ENCODE data around the gene DUSP21. TPM values are rescaled to one million over a fixed set of nuclear protein-coding genes. Genes with fewer than 3 reads are reported as not detected.
"Not testable (repeated sequence)": the region's sequence is repeated elsewhere in the genome, so short reads cannot be mapped to it uniquely, and the experiment has no call there.

Gene DUSP21
- polyA plus RNA-seq (ENCODE audit: insufficient read length in 3 of 3): not detected

DNA sequence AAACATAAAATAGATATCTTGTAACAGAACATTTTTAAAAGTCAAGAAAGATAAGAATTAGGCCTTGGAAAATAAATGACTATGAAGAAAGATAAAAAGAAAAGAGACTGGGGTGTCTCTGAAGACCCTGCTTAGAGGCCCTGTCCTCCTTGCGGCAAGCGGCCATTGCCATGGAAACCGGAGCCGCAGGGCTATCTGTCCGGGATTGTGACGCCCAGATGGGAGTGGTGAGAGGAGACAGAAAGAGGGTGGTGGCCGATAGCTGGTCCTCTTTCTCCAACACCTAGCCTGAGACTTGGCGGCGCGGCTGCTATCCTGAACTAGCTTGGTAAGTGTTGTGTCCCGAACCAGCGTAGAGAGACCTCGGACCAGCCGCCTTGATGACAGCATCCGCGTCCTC lies at the start of gene DUSP21:
Gene DUSP21 (plus strand): TSS at position 269 of the 400 bp plus-strand sequence. CDS start 112 bp downstream, at position 381.
- DNase-seq (ENCODE audit: low read depth in 3 of 3, low spot score in 2 of 3): no peak

DNA sequence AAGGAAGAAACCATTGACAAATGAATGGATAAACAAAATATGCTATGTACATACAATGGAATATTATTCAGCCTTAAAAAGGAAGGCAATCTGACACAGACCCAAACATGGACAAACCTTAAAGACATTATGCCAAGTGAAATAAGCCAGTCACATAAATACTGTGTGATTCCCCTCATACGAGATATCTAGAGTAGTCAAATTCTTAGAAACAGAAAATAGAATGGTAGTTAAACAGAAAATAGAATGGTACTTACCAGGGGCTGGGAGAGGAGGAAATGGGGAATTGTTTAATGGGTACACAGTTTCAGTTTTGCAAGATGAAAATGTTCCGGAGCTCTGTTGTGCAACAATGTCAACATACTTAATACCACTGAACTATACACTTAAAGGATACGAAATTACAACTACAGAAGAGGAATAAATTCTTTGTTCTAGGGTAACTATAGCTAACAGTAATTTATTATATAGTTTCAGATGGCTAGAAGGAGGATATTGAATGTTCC lies 47.8 kb upstream of the DUSP21 start:
- no peak for DNase-seq (ENCODE audit: low read depth in 3 of 3, low spot score in 2 of 3)

DNA sequence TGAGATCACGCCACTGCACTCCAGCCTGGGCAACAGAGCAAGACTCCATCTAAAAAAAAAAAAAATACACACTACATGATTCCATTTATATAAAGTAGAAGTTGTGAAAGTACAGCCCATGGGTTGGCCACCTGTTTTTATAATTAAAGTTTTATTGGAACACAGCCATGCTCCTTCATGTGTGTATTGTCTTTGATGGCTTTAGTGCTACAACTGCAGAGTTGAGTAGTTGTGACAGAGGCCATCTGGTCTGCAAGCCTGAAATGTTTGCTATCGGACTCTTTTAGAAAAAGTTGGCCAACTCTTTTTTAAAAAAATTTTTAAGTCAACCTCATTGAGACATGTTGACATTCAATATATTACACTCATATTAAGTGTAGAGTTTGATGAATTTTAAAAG lies 41.2 kb upstream of the DUSP21 start:
- DNase-seq (ENCODE audit: low read depth in 3 of 3, low spot score in 2 of 3): no peak

DNA sequence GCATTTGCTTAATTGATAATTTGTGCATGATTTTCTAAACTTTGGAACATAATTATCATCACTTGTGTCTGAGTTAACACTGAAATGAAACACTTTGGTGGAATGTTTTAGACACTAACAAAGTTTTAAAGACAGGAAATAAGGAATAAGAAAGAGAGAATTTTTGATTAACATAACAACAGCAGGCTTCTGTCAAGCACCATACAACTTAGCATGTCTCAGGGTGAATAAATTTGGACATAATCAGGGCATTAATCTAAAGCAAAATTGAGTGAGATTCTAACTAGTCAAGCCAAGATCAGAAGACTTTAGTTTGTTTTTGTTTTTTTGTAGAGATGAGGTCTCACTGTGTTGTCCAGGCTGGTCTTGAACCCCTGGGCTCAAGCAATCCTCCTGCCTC lies 28.1 kb upstream of the DUSP21 start:
- no peak for DNase-seq (ENCODE audit: low read depth in 3 of 3, low spot score in 2 of 3)

DNA sequence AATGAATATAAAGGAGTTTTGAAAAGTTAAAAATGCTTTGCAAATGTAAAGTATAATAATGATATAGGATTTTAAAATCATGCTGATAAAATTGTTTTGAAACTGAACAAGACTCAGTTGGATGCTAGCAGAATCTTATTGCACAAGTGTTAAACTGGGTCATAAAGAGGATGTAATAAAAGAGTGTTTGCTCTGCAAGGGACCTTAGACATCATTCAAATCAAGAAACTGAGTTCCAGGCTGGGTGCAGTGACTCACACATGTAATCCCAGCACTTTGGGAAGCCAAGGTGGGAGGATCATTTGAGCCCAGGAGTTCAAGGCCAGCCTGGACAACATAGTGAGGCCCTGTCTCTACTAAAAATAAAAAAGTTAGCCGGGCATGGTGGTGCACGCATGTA lies 27.5 kb upstream of the DUSP21 start:
- DNase-seq (ENCODE audit: low read depth in 3 of 3, low spot score in 2 of 3): no peak

DNA sequence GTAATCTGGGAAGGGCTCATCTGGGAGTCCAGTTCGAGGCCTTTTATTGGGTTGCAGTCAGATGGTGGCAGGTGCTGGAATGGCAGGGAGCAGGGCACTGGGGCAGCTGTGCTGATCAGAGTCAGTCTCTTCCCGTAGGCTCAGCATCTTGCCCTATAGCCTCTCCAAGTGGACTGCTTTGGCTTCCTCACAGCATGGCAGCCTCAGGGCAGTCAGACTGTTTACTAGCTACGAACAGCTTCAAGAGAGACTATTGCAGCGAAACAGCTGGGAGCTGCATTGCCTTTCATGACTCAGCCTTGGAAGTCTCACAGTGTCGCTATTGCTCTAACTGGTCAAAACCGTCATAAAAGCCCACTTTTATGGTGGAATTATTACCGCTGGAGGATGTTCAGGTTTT lies 26.8 kb upstream of the DUSP21 start:
- no peak for DNase-seq (ENCODE audit: low read depth in 3 of 3, low spot score in 2 of 3)

DNA sequence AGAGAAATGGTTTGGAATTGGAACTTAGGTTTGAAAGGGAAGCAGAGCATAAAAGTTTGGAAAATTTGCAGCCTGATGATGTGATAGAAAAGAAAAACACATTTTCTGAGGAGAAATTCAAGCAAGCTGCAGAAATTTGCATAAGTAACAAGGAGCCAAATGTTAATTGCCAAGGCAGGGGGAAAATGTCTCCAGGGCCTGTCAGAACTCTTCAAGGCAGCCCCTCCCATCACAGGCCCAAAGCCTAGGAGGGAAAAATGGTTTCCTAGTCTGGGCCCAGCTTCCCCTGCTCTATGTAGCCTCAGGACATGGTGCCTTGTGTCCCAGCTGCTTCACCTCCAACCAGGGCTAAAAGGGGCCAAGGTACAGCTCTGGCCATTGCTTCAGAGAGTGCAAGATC lies 21.2 kb upstream of the DUSP21 start:
- no peak for DNase-seq (ENCODE audit: low read depth in 3 of 3, low spot score in 2 of 3)

DNA sequence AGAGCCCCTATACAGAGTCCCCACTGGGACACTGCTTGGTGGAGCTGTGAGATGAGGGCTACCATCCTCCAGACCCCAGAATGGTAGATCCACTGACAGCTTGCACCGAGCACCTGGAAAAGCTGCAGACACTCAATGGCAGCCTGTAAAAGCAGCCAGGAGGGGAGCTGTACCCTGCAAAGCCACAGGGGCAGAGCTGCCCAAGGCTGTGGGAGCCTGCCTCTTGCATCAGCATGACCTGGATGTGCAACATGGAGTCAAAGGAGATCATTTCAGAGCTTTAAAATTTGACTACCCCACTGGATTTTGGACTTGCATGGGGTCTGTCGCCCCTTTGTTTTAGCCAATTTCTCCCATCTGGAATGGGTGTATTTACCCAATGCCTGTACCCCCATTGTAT lies 20.6 kb upstream of the DUSP21 start:
- DNase-seq (ENCODE audit: low read depth in 3 of 3, low spot score in 2 of 3): not testable (repeated sequence)

DNA sequence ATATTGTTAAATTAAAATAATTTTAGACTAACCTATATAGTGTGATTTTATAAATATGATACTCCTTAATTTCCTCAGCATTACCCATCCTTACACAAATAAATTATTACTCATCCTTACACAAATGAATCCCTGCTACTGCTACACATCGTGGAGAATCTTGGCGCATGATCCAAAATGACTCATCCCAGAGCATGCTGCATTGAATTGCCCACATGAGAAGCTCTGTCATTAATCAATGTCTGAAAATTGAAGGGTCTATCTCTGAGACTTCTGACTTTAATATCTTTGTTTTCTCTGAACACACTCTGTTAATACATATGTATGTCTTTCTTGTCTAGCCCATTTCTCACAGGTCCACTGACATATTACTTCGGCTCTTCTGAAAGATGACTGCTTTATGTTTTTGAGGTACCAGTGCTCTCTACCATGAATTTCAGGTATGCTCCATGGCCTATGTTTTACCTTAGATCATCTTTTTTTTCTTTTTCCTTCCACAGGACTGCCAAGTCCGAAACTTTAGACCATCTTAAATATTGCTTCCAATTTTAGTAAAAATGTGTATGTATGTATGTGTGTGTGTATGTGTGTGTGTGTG lies 15.7 kb upstream of the DUSP21 start:
- DNase-seq (ENCODE audit: low read depth in 3 of 3, low spot score in 2 of 3): no peak

DNA sequence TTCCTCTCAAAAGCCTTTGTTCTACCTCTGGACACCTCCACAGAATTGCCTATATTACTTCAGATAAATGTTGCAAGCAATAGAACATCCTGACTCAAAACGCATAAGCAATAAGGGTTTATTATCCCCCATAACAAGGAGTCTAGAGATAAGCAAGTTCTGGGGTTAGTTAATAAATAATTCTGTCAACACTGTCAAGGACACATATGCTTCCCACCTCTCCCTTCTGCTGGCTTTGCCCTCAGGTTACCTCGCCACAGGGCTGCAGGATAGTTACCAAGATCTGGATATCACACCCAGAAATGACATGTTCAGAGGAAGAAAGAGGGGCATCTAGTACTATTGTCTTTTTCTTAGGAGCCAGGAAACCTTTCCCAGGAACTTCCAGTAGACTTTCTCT lies 14.0 kb upstream of the DUSP21 start:
- DNase-seq (ENCODE audit: low read depth in 3 of 3, low spot score in 2 of 3): no peak

DNA sequence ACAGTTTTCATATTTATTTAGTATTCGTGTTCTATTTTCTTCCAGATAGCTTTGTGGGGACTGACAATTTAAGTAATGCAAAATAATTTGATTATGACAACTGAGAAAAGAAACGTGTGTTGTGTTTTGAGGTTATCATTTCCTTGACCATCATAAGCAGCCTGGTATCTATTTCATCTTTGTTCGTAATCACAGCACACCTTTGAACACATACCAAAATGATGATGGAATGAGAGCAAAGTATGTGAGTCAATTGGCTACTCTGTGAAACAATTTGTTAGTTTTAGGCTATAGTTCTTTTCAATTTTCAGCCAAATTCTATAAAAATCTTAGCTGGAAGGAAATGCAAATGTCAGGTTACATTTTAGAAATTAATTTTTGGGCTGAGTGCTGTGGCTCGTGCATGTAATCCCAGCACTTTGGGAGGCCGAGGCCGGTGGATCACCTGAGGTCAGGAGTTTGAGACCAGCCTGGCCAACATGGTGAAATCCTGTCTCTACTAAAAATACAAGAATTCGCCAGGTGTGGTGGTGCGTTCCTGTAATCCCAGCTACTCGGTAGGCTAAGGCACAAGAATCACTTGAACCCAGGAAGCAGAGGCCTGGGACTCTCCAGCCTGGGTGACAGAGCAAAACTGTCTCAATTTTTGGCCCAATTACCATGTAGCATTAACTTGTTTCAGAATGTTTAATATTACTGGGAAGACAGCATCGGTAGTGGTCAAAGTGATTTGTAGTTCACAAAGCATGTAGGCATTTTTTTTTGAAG lies 1.1 kb upstream of the DUSP21 start:
- no peak for DNase-seq (ENCODE audit: low read depth in 3 of 3, low spot score in 2 of 3)

DNA sequence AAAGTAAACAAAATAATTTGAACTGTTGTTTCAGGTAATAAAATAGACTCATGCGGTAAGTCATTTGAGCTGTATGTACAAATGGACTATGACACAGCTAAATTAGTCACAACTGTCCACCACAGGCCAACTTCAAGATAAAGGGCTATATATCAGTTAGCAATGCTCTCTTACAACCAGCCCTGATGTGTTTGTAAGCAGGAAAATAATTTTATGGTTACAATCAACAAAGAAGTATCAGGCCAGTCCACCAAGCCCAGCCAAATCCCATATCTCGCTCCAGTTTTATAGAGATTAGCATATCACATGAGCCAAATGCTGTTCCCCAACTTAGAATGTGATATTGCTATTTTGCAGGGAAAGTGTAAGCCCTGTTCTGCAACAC lies 511 bp upstream of the DUSP21 start:
- no peak for DNase-seq (ENCODE audit: low read depth in 3 of 3, low spot score in 2 of 3)

DNA sequence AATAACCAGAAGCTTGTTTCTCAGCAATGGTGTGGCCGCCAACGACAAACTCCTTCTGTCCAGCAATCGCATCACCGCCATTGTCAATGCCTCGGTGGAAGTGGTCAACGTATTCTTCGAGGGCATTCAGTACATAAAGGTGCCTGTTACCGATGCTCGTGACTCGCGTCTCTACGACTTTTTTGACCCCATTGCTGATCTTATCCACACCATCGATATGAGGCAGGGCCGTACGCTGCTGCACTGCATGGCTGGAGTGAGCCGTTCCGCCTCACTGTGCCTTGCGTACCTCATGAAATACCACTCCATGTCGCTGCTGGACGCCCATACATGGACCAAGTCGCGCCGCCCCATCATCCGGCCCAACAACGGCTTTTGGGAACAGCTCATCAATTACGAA lies 383 bp downstream of the DUSP21 start:
- no peak for DNase-seq (ENCODE audit: low read depth in 3 of 3, low spot score in 2 of 3)

DNA sequence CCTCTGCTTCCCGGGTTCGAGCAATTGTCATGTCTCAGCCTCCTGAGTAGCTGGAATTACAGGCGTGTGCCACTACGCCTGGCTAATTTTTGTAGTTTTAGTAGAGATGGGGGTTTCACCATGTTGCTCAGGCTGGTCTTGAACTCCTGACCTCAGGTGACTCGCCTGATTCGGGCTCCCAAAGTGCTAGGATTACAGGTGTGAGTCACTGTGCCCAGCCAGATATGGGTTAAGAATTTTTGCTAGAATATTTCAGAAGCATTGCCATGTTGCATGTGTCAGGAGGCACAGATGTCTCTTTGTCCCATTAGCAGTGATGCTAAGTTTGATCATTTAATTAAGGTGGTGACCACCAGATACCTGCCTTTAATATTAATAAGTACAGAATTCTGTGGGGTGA lies 7.1 kb downstream of the DUSP21 start:
- DNase-seq (ENCODE audit: low read depth in 3 of 3, low spot score in 2 of 3): not testable (repeated sequence)

DNA sequence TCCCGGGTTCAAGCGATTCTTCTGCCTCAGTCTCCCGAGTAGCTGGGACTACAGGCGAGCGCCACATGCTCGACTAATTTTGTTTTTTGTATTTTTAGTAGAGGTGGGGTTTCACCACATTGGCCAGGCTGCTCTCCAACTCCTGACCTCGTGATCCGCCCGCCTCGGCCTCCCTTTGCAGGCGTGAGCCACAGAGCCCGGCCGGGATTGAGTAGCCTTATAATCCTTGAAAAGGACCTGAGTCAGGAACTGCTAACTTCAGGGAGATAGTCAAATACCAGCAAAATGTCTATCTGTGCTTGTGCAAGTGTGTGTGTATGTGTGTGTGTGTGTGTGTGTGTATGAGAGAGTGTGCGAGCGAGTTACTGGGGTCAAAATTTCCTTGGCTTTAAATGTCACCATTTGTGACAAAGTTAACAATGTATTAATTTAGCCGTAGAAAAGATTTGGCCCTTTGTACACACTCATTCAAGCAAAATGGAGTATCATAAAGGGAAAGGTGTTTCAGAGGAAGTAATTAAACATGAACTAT lies 27.4 kb downstream of the DUSP21 start:
- no peak for DNase-seq (ENCODE audit: low read depth in 3 of 3, low spot score in 2 of 3)

DNA sequence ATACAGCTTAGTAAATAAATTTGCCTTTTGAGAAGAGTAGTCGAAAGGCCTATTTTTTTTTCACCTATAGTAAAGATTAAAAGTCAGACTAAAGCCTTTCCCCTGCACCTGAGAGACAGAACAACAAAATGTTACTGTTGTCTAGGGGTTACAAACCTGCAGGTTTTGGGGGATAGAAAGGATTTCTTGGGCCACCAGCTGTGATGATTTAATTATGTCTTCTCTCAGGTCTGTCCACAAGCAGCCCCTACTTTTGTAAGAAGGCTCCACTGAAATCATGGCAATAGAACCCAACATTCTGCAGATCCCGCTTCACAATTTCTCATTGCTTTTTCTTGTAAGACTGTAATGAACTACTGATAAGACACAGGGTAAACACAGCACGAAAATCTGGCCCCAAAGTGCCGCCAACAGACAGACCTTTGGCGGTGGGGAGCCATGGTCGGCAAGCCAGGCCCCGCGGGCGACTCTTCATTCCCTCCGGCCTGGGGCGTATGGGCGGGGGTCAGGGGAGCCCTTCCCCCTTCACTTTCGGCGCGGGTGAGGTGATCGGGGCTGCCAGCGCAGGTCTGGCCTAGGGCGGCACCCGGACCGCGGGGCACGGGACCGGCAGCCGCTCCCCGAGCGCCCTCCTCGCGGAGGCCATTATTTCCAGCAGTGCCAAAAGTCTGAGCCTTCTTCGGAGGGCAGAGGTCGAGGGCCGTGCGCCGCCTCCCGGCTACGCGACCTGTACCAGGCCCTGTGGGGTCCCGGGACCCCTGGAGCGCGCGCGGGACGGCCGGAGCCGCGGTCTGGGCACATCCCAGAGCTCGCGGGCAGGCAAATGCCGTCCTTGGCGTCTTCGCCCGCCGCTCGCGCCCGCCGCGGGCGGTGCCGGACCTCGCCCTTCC lies 28.4 kb downstream of the DUSP21 start:
- no peak for DNase-seq (ENCODE audit: low read depth in 3 of 3, low spot score in 2 of 3)

DNA sequence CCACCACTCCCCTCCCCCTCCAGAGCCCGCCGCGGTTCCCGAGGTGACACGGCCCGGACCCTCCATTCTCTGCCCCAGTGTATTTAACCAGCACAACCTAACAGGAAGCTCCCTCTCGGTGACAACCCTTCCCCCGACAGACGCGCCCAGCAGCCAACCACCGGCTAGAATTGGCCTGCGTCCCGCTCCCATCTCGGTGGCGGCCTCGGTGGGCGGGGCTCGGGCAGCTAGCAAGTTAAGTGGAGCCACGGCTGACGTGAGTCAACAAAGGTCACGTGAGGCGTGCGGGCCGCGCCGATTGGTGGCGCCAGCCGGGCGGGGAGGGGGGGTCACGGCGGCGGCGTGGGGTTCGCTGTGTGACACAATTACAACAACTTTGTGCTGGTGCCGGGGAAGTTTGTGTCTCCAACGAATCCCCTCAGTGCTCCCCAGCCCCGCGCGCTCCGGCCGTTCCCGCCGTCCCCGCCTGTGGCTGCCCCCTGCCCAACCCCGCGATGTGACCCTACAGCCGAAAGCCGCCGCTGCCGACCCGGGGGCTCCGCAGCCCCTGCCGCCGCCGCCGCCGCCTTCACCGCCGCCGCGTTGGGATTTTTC lies 29.1 kb downstream of the DUSP21 start, which contains the start of gene KDM6A:
Gene KDM6A (plus strand): TSS at position 368 of the 594 bp plus-strand sequence. CDS start 364 bp downstream, outside the sequence.
- DNase-seq (ENCODE audit: low read depth in 3 of 3, low spot score in 2 of 3): peak in 2 of 3 donors; percentile 85

DNA sequence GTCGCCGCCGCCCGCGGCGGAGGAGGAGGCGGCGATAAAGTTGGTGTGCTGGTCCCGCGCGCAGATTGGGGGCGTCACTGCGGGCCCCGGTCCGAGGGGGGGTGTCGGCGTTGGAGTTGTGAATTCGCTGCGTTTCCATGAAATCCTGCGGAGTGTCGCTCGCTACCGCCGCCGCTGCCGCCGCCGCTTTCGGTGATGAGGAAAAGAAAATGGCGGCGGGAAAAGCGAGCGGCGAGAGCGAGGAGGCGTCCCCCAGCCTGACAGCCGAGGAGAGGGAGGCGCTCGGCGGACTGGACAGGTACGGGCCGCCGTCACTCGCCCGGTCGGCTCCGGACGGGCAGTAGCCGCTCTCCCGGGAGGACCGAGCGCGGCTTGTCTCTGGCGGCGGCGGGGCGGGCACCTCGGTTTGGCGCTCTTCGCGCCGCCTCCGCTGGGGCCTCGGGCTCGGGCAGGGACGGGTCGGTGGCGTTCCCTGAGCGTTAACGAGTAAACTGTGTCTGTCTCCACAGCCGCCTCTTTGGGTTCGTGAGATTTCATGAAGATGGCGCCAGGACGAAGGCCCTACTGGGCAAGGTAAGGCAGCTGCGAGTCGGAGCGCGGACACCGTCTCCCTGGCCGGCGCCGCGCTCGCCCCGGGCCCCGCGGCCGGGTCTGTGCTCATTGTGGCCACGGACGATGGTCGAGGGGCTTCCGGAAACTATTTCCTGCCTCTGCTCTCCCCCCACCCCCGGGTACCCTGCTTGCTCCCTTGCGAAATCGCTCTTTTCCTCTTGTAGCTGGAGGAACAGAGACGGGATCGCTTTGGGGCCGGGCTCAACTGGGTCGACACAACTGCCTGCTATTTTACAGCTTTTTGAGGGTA lies 29.8 kb downstream of the DUSP21 start:
- DNase-seq (ENCODE audit: low read depth in 3 of 3, low spot score in 2 of 3): no peak

DNA sequence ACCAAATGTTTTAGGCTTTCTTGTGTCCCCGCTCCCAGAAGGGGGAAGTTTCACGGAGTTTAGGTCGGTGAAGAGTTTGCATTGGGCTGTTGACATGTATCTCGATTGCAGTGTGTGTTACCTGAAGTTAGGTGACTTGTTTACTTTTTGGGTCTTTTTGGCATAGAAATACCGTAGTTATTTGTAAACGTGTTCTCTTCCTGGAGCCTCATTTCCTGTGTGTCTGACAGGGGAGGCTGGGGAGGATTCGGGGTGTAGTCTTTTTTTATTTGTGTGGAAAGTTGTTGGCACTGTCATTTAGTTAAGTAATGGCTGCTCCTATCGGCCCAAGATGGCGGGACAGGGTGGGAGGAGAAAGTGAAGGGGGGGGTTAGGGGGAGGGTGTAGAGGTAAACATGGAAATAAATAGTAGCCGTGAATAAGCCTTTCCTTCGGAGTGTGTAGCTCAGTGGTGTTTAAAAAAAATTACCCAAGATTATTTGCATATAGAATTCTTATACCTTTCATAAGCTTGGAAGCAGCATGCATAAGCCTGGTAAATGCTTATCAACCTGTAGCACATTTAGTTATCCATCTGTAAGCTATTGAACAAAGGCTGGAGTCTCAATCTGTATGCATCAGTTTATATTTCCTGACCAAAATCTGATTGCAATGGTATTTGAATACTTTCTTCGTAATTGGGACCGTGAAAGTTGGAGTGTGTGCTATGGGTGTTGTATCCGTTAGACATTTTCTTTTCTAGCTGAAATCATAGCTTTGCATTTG lies 30.8 kb downstream of the DUSP21 start:
- DNase-seq (ENCODE audit: low read depth in 3 of 3, low spot score in 2 of 3): no peak
